ENCODE results near the gene PPP1R2.
A peak's percentile ranks its signal among the peaks of the same experiment; 100 is the strongest.

Gene PPP1R2

GRCh38 chr3:195583831-195584542 lies 40.9 kb upstream of the PPP1R2 start, which contains the start of gene APOD:
Gene APOD (minus strand): TSS chr3:195583940. CDS start chr3:195579461, 4,479 bp downstream.
- Histone ChIP-seq H3K9ac (ENCODE audit: low read length) (no peak within 1 kb of the TSS), H2BK120ac (ENCODE audit: insufficient read depth, low read length, poor library complexity) (no peak within 1 kb of the TSS), H3K4ac (ENCODE audit: low read depth, low read length) (no peak within 1 kb of the TSS), H3K79me2 (ENCODE audit: control insufficient read depth, insufficient read depth, low read length, poor library complexity) (no peaks in the 10 kb centered on the region), H3K4me2 (ENCODE audit: low read length) (no peak within 1 kb of the TSS), H2BK12ac (ENCODE audit: low read length) (no peak within 1 kb of the TSS), H3K4me3 (ENCODE audit: low read depth, low read length) (no peak within 1 kb of the TSS), H4K91ac (ENCODE audit: low read depth, low read length) (no peak within 1 kb of the TSS), H2AFZ (ENCODE audit: insufficient read depth, low read length, poor library complexity) (peak within 1 kb of the TSS; percentile 37), H3K27me3 (ENCODE audit: insufficient read depth, low read length) (no peaks in the 10 kb centered on the region), H3K9me3 (ENCODE audit: insufficient read depth, low read depth, low read length) (peaks cover 2% of the 10 kb centered on the region), H3K23ac (ENCODE audit: low read length) (no peak within 1 kb of the TSS), H3K18ac (ENCODE audit: low read length) (no peak within 1 kb of the TSS), H2AK5ac (ENCODE audit: low read length) (no peak within 1 kb of the TSS), H3K27ac (ENCODE audit: low read depth, low read length) (no peak within 1 kb of the TSS), H4K12ac (ENCODE audit: low read depth, low read length) (no peak within 1 kb of the TSS), H3K36me3 (ENCODE audit: control insufficient read depth in 1 of 2, insufficient read depth in 2 of 2, low read length in 2 of 2) (no peaks in the 10 kb centered on the region), H3K79me1 (ENCODE audit: low read length) (no peaks in the 10 kb centered on the region), H3K4me1 (ENCODE audit: control insufficient read depth in 1 of 2, insufficient read depth in 2 of 2, low read length in 2 of 2) (peaks cover 0 to 2% of the 10 kb centered on the region in 2 experiments), H2BK5ac (ENCODE audit: low read depth, low read length, poor library complexity) (no peak within 1 kb of the TSS), H4K8ac (ENCODE audit: low read depth, low read length) (no peak within 1 kb of the TSS), H3K14ac (ENCODE audit: low read length) (no peak within 1 kb of the TSS)
- DNase-seq: no peak
- WGBS (ENCODE audit: extremely low coverage, insufficient coverage, insufficient read length): no CpG with 5 or more reads among the region's 16 CpGs

- WGBS (ENCODE audit: extremely low coverage, insufficient coverage, insufficient read length): no CpG with 5 or more reads among the region's 9 CpGs
- no peak overlapping the region for H2AFZ ChIP-seq (ENCODE audit: insufficient read depth, low read length, poor library complexity)
- H3K27ac ChIP-seq (ENCODE audit: low read depth, low read length): no peak overlapping the region
- H2BK120ac ChIP-seq (ENCODE audit: insufficient read depth, low read length, poor library complexity): no peak overlapping the region
- H4K8ac ChIP-seq (ENCODE audit: low read depth, low read length): no peak overlapping the region
- no peak overlapping the region for H3K23ac ChIP-seq (ENCODE audit: low read length)
- no peak overlapping the region for H4K91ac ChIP-seq (ENCODE audit: low read depth, low read length)
- H3K4me2 ChIP-seq (ENCODE audit: low read length): no peak overlapping the region
- DNase-seq: no peak
- no peak overlapping the region for H2AK5ac ChIP-seq (ENCODE audit: low read length)
- H3K79me2 ChIP-seq (ENCODE audit: control insufficient read depth, insufficient read depth, low read length, poor library complexity): no peaks in the 10 kb centered on the region
- no peak overlapping the region for H3K18ac ChIP-seq (ENCODE audit: low read length)
- no peak overlapping the region for H2BK12ac ChIP-seq (ENCODE audit: low read length)
- no peaks in the 10 kb centered on the region for H3K9me3 ChIP-seq (ENCODE audit: insufficient read depth, low read depth, low read length)
- no peak overlapping the region for H3K4me3 ChIP-seq (ENCODE audit: low read depth, low read length)
- no peak overlapping the region for H3K9ac ChIP-seq (ENCODE audit: low read length)
- H3K36me3 ChIP-seq (ENCODE audit: control insufficient read depth in 1 of 2, insufficient read depth in 2 of 2, low read length in 2 of 2): no peaks in the 10 kb centered on the region
- no peaks in the 10 kb centered on the region for H3K79me1 ChIP-seq (ENCODE audit: low read length)
- no peak overlapping the region for H4K12ac ChIP-seq (ENCODE audit: low read depth, low read length)
- no peak overlapping the region for H2BK5ac ChIP-seq (ENCODE audit: low read depth, low read length, poor library complexity)
- no peak overlapping the region for H3K14ac ChIP-seq (ENCODE audit: low read length)
- H3K4me1 ChIP-seq (ENCODE audit: control insufficient read depth in 1 of 2, insufficient read depth in 2 of 2, low read length in 2 of 2): peaks cover 0 to 2% of the 10 kb centered on the region in 2 experiments
- H3K27me3 ChIP-seq (ENCODE audit: insufficient read depth, low read length): no peaks in the 10 kb centered on the region
- no peak overlapping the region for H3K4ac ChIP-seq (ENCODE audit: low read depth, low read length)
Measured at GRCh38 chr3:195582947-195583346, 39.8 kb upstream of the PPP1R2 start.

- no peaks in the 10 kb centered on the region for H3K36me3 ChIP-seq (ENCODE audit: control insufficient read depth in 1 of 2, insufficient read depth in 2 of 2, low read length in 2 of 2)
- H3K4me3 ChIP-seq (ENCODE audit: low read depth, low read length): no peak overlapping the region
- H3K79me2 ChIP-seq (ENCODE audit: control insufficient read depth, insufficient read depth, low read length, poor library complexity): no peaks in the 10 kb centered on the region
- no peak overlapping the region for H4K91ac ChIP-seq (ENCODE audit: low read depth, low read length)
- H3K4ac ChIP-seq (ENCODE audit: low read depth, low read length): no peak overlapping the region
- no peaks in the 10 kb centered on the region for H3K9me3 ChIP-seq (ENCODE audit: insufficient read depth, low read depth, low read length)
- no peak overlapping the region for H2BK12ac ChIP-seq (ENCODE audit: low read length)
- H3K23ac ChIP-seq (ENCODE audit: low read length): no peak overlapping the region
- H3K27me3 ChIP-seq (ENCODE audit: insufficient read depth, low read length): no peaks in the 10 kb centered on the region
- DNase-seq: no peak
- no peak overlapping the region for H4K12ac ChIP-seq (ENCODE audit: low read depth, low read length)
- H3K4me2 ChIP-seq (ENCODE audit: low read length): no peak overlapping the region
- no peak overlapping the region for H2AK5ac ChIP-seq (ENCODE audit: low read length)
- H2AFZ ChIP-seq (ENCODE audit: insufficient read depth, low read length, poor library complexity): no peak overlapping the region
- H3K18ac ChIP-seq (ENCODE audit: low read length): no peak overlapping the region
- no peak overlapping the region for H4K8ac ChIP-seq (ENCODE audit: low read depth, low read length)
- H2BK120ac ChIP-seq (ENCODE audit: insufficient read depth, low read length, poor library complexity): no peak overlapping the region
- no peak overlapping the region for H3K27ac ChIP-seq (ENCODE audit: low read depth, low read length)
- peaks cover 0 to 2% of the 10 kb centered on the region in 2 experiments for H3K4me1 ChIP-seq (ENCODE audit: control insufficient read depth in 1 of 2, insufficient read depth in 2 of 2, low read length in 2 of 2)
- no peak overlapping the region for H3K9ac ChIP-seq (ENCODE audit: low read length)
- no CpG with 5 or more reads among the region's 6 CpGs for WGBS (ENCODE audit: extremely low coverage, insufficient coverage, insufficient read length)
- no peaks in the 10 kb centered on the region for H3K79me1 ChIP-seq (ENCODE audit: low read length)
- no peak overlapping the region for H2BK5ac ChIP-seq (ENCODE audit: low read depth, low read length, poor library complexity)
- no peak overlapping the region for H3K14ac ChIP-seq (ENCODE audit: low read length)
Measured at GRCh38 chr3:195580744-195581443, 37.8 kb upstream of the PPP1R2 start.

GRCh38 chr3:195579281-195579680 lies 36.2 kb upstream of the PPP1R2 start:
- Histone ChIP-seq H3K27ac (ENCODE audit: low read depth, low read length) (no peak overlapping the region), H4K91ac (ENCODE audit: low read depth, low read length) (no peak overlapping the region), H3K4me1 (ENCODE audit: control insufficient read depth in 1 of 2, insufficient read depth in 2 of 2, low read length in 2 of 2) (peaks cover 0 to under 1% of the 10 kb centered on the region in 2 experiments), H3K4ac (ENCODE audit: low read depth, low read length) (no peak overlapping the region), H3K4me2 (ENCODE audit: low read length) (no peak overlapping the region), H3K18ac (ENCODE audit: low read length) (no peak overlapping the region), H2AFZ (ENCODE audit: insufficient read depth, low read length, poor library complexity) (no peak overlapping the region), H3K36me3 (ENCODE audit: control insufficient read depth in 1 of 2, insufficient read depth in 2 of 2, low read length in 2 of 2) (no peaks in the 10 kb centered on the region), H4K8ac (ENCODE audit: low read depth, low read length) (no peak overlapping the region), H2AK5ac (ENCODE audit: low read length) (no peak overlapping the region), H3K79me2 (ENCODE audit: control insufficient read depth, insufficient read depth, low read length, poor library complexity) (no peaks in the 10 kb centered on the region), H3K23ac (ENCODE audit: low read length) (no peak overlapping the region), H4K12ac (ENCODE audit: low read depth, low read length) (no peak overlapping the region), H3K9ac (ENCODE audit: low read length) (no peak overlapping the region), H3K4me3 (ENCODE audit: low read depth, low read length) (no peak overlapping the region), H2BK12ac (ENCODE audit: low read length) (no peak overlapping the region), H3K9me3 (ENCODE audit: insufficient read depth, low read depth, low read length) (no peaks in the 10 kb centered on the region), H2BK120ac (ENCODE audit: insufficient read depth, low read length, poor library complexity) (no peak overlapping the region), H3K14ac (ENCODE audit: low read length) (no peak overlapping the region), H3K27me3 (ENCODE audit: insufficient read depth, low read length) (no peaks in the 10 kb centered on the region), H3K79me1 (ENCODE audit: low read length) (no peaks in the 10 kb centered on the region), H2BK5ac (ENCODE audit: low read depth, low read length, poor library complexity) (no peak overlapping the region)
- no CpG with 5 or more reads among the region's 12 CpGs for WGBS (ENCODE audit: extremely low coverage, insufficient coverage, insufficient read length)
- no peak for DNase-seq

All from trophoblast cell (in vitro differentiated cells and primary cell).